ENCODE results near the gene EXTL2. TPM values are rescaled to one million over a fixed set of nuclear protein-coding genes. Genes with fewer than 3 reads are reported as not detected.
"Not testable (repeated sequence)": the region's sequence is repeated elsewhere in the genome, so short reads cannot be mapped to it uniquely, and the experiment has no call there.

The EXTL2 gene
- total and polyA plus RNA-seq, 2 donors (not counting 3 experiments of a cell fraction or from before 2014, with no cell fraction given): 19.4 to 30.7 TPM

DNA sequence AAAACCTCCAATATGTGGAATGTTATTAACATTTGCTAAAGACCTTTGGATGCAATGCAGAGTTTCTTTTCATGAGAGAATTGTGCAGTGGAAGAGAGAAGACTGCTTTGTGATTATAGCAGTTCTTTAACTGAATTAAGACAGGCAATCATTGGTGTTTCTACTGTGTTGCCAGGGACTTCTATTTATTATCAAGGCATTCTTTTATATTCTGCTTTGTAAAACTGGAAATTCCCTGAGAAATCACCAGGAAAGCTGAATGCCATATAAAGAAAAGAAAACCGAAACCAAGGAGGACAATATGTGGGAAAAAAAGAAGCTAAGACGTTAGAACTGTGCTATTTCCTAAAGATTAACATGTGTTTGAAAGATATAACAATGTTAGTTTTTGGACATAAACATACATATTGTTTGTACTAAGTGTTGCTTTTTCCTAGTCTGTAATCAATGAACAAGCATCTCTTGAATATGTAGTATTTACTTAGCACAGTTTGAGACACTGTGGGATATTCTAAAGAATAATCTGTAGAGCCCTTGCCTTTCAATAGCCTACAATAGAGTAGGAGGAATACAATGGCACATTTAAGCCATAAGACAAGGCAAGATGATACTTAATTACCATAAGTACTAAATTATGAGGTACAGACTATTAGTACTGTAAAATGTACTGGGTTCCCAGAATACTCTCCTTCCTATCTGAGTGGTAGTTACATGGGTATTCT is 47.1 kb downstream of the EXTL2 start:
- FAIRE-seq: peak; percentile 70
- no peaks in the 10 kb centered on the region for H3K9me3 ChIP-seq (replicated peaks; ENCODE audit: control insufficient read depth, insufficient read depth, low read length)
- H3K4me1 ChIP-seq (ENCODE audit: control insufficient read depth, extremely low read depth, insufficient read depth, low read length): peaks cover 3% of the 10 kb centered on the region
- DNase-seq (ENCODE audit: low read depth, low spot score): peak; percentile 83
- peak overlapping the region; percentile 81 for H3K4me2 ChIP-seq (ENCODE audit: insufficient read depth, low read length)
- TF ChIP-seq MYC (IDR thresholded peaks at IDR 0.05; ENCODE audit: low read depth, low read length) (no peak), JUN (IDR thresholded peaks at IDR 0.05; ENCODE audit: borderline replicate concordance, insufficient read depth, insufficient read length, low read depth) (no peak), FOS (IDR thresholded peaks at IDR 0.05; ENCODE audit: borderline replicate concordance, insufficient read depth, low read length) (no peak), POLR2A (IDR thresholded peaks at IDR 0.05; ENCODE audit: low read depth, low read length) (no peak), POLR2AphosphoS5 (IDR thresholded peaks at IDR 0.05; ENCODE audit: insufficient read depth, low read depth, low read length) (no peak), GATA2 (IDR thresholded peaks at IDR 0.05; ENCODE audit: insufficient read depth, insufficient read length, low read depth, low read length) (no peak), EZH2 (IDR thresholded peaks at IDR 0.05; ENCODE audit: borderline replicate concordance, low read depth, low read length, severe bottlenecking) (no peak)
- TF ChIP-seq, protein P1, sequence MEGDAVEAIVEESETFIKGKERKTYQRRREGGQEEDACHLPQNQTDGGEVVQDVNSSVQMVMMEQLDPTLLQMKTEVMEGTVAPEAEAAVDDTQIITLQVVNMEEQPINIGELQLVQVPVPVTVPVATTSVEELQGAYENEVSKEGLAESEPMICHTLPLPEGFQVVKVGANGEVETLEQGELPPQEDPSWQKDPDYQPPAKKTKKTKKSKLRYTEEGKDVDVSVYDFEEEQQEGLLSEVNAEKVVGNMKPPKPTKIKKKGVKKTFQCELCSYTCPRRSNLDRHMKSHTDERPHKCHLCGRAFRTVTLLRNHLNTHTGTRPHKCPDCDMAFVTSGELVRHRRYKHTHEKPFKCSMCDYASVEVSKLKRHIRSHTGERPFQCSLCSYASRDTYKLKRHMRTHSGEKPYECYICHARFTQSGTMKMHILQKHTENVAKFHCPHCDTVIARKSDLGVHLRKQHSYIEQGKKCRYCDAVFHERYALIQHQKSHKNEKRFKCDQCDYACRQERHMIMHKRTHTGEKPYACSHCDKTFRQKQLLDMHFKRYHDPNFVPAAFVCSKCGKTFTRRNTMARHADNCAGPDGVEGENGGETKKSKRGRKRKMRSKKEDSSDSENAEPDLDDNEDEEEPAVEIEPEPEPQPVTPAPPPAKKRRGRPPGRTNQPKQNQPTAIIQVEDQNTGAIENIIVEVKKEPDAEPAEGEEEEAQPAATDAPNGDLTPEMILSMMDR (IDR thresholded peaks at IDR 0.05; ENCODE audit: extremely low read depth in 1 of 2, insufficient read depth in 1 of 2, low read depth in 1 of 2, low read length in 2 of 2): no peak
- TF ChIP-seq, protein P2, sequence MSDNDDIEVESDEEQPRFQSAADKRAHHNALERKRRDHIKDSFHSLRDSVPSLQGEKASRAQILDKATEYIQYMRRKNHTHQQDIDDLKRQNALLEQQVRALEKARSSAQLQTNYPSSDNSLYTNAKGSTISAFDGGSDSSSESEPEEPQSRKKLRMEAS (IDR thresholded peaks at IDR 0.05; ENCODE audit: insufficient read depth, insufficient read length): no peak
- BruUV-seq (replicated peaks): no TSS peak
- H4K20me1 ChIP-seq (replicated peaks; ENCODE audit: control insufficient read depth, extremely low read depth, insufficient read depth, low read length): no peaks in the 10 kb centered on the region
- peak overlapping the region; percentile 95 for H2AFZ ChIP-seq (ENCODE audit: low read depth, low read length)
- peak overlapping the region; percentile 31 for H3K9ac ChIP-seq (replicated peaks; ENCODE audit: extremely low read depth, insufficient read depth, low read length)
- no peaks in the 10 kb centered on the region for H3K27me3 ChIP-seq (ENCODE audit: control insufficient read depth in 2 of 2, insufficient read depth in 2 of 2, low read length in 2 of 2)
- H3K4me3 ChIP-seq (replicated peaks in 1 of 3; ENCODE audit: insufficient read depth in 1 of 3, low read depth in 1 of 3, low read length in 3 of 3): peak overlapping the region in 2 of 3 experiments; percentile 5 to 26
- H3K9me1 ChIP-seq (replicated peaks; ENCODE audit: control insufficient read depth, extremely low read depth, insufficient read depth, low read length): no peaks in the 10 kb centered on the region
- CTCF ChIA-PET: interaction anchor here (1.8 to 1.9 kb wide), 2 partner anchors 10 to 11 kb away, joined by 4 to 8 read pairs; no protein-coding TSS in a partner anchor
- dilution Hi-C loops (cut with MboI; ENCODE audit: extremely low pct_ligation_motif_present, low sequenced_read_pairs) (no loop called here), intact Hi-C loops (cut with micrococcal nuclease) (no loop called here)
- H3K36me3 ChIP-seq (ENCODE audit: control insufficient read depth in 2 of 2, extremely low read depth in 1 of 2, insufficient read depth in 2 of 2, low read length in 2 of 2): no peaks in the 10 kb centered on the region
- no peak overlapping the region for H3K27ac ChIP-seq (ENCODE audit: insufficient read depth, low read depth, low read length)
- no peaks in the 10 kb centered on the region for H3K79me2 ChIP-seq (ENCODE audit: control insufficient read depth, insufficient read depth, low read length)
- POLR2A ChIA-PET: no interaction called here

DNA sequence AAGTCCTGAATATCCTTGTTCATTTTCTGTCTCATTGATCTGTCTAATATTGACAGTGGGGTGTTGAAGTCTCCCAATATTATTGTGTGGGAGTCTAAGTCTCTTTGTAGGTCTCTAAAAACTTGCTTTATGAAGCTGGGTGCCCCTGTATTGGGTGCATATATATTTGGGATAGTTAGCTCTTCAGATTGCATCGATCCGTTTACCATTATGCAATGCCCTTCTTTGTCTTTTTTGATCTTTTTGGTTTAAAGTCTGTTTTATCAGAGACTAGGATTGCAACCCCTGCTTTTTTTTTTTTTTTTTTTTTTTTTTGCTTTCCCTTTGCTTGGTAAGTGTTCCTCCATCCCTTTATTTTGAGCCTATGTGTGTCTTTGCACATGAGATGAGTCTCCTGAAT is 51.5 kb downstream of the EXTL2 start:
- intact Hi-C loops (cut with micrococcal nuclease); BruUV-seq (replicated peaks); H4K20me1 ChIP-seq (replicated peaks; ENCODE audit: control insufficient read depth, extremely low read depth, insufficient read depth, low read length); H3K9me1 ChIP-seq (replicated peaks; ENCODE audit: control insufficient read depth, extremely low read depth, insufficient read depth, low read length); H3K27me3 ChIP-seq (ENCODE audit: control insufficient read depth in 2 of 2, insufficient read depth in 2 of 2, low read length in 2 of 2); H3K79me2 ChIP-seq (ENCODE audit: control insufficient read depth, insufficient read depth, low read length); H3K27ac ChIP-seq (ENCODE audit: insufficient read depth, low read depth, low read length); dilution Hi-C loops (cut with MboI; ENCODE audit: extremely low pct_ligation_motif_present, low sequenced_read_pairs); DNase-seq (ENCODE audit: low read depth, low spot score); POLR2A ChIA-PET; FAIRE-seq; H3K36me3 ChIP-seq (ENCODE audit: control insufficient read depth in 2 of 2, extremely low read depth in 1 of 2, insufficient read depth in 2 of 2, low read length in 2 of 2); H3K4me2 ChIP-seq (ENCODE audit: insufficient read depth, low read length); H3K4me1 ChIP-seq (ENCODE audit: control insufficient read depth, extremely low read depth, insufficient read depth, low read length); CTCF ChIA-PET; H3K9me3 ChIP-seq (replicated peaks; ENCODE audit: control insufficient read depth, insufficient read depth, low read length); H2AFZ ChIP-seq (ENCODE audit: low read depth, low read length); H3K9ac ChIP-seq (replicated peaks; ENCODE audit: extremely low read depth, insufficient read depth, low read length); H3K4me3 ChIP-seq (replicated peaks in 1 of 3; ENCODE audit: insufficient read depth in 1 of 3, low read depth in 1 of 3, low read length in 3 of 3): not testable (repeated sequence)

All from endothelial cell of umbilical vein (primary cell).